Right forelimb (tissue), 1 donor: ENCODE data around the gene SOS2.
A peak's percentile ranks its signal among the peaks of the same experiment; 100 is the strongest.
"Not testable (repeated sequence)": the region's sequence is repeated elsewhere in the genome, so short reads cannot be mapped to it uniquely, and the experiment has no call there.

ENCODE experiments used
- DNase-seq: peaks from one replicate; pipeline ENCODE4 v3.0.0-alpha.2; 2018

Gene SOS2

DNA sequence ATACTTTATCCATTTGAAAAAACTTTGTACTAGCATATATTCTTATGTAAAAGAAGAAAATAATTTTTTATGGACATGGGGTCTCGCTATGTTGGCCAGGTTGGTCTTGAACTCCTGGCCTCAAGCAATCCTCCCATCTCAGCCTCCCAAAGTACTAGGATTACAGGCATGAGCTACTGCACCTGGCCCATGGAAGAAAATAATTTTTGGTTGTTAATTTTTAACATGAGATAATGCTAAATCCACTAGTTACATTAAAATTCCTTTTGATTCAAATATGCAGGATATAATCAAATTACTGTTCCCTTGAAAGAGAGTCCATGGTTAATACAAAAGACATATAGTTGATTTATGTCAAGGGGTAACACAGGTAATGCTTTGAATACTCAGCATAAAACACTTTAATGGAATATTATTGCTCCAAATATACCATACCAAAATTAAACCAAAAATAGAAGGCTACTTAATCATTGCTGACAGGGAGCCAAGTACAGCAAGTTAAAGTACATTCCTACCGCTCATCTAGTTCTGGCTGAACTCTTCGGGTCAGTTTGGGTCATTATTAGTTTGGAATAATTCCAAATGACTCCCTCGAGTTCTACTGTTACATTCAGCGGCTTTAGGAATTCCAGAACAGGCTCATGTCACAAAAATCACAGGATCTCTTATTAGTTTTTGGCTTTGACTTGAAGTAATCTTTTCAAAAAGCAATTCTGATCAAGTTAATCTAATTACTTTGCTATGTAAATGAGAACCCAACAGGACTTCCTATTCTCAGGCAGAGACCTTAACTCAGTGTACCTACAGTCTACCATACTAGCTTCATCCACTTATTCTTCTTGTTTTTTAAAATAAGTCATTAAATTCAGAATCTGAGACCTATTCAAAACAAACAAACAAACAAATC lies 6.1 kb downstream of the SOS2 start:
- no peak for DNase-seq

DNA sequence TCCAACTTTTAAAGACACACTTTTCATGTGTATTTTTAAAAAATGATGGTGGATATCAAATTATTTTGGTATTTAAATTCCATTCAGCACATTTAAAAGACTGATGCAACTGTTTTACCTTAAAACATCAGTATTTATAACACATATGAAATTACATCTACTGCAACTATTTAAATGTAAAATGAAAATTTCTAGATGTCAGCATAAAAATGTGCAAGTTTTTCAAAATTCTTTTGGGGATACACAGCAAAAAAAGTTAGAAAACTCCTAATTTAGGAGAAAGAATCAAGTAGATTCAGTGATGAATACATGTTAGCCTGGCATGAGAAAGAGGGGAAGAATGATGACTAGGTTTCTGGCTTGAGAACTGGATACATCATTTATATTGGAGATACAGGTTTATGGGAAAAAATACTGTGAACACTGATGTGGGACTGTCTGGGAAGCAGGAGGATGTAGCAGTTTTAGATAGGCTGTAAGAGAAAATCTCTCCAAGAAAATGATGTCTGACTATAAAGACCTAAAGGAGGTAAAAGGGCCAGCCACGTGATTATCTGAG lies 9.2 kb downstream of the SOS2 start:
- DNase-seq, result no peak

DNA sequence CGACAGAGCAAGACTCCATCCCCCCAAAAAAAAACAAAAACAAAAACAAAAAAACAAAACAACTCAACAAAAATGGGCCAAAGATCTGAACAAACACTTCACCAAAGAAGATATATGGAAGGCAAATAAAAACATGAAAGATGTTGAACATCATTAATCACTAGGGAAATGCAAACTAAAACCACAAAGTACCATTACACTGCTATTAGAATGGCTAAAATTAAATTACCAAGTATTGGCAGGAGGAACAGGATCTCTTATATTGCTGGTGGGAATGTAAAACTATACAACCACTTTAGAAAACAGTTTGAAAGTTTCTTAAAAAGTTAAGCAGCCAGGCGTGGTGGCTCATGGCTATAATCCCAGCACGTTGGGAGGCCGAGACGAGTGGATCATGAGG lies 12.9 kb downstream of the SOS2 start:
- DNase-seq, result no peak

DNA sequence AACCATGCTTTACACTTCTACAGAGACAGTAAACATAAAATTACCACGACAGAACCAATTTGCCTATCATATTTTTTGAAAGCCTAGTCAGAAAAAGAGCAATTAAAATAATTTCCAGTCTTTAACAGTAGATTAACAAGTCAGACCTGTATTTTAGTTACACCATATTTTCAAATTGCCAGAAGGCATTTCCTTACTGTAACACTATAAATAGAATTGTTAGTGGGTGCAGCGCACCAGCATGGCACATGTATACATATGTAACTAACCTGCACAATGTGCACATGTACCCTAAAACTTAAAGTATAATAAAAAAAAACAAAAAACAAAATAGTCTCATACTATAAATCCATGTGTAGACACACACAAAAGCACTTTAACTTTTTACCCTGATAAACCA lies 16.0 kb downstream of the SOS2 start:
- DNase-seq, result no peak

DNA sequence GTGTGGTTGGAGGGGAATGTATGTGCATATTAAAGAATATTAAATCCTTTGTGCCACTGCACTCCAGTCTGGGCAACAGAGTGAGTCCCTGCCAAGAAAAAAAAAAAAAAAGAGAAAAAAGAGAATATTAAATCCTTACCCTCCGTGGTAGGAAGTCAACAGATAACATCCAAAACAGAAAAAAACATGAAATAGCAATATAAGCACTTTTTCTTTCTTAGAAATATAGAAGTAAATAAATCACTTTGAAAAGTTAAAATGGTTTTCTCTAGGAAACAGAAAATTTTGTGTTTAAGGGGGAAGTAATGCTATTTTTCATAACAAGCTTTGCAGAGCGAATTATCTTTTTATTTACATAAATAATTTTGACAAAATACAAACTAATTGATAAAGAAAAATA lies 17.6 kb downstream of the SOS2 start:
- DNase-seq, result no peak

DNA sequence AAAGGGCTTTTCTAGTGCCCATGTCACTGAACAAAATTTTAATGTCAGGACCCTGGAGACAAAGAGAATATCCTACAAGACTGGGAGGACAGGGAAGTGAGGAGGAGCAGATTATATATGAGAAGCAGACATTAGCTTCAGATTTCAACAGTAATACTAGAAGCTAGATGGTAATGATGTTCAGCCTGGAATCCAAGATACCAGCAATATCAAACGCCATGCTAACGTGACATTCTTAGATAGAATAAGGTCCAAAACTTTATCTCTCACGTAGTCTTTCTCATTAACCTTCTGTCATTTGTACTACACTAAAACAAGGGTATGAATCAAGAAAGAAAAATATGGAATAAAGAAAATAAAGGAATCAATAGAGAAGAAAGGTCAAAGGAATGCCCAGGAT lies 18.7 kb downstream of the SOS2 start:
- no peak for DNase-seq

DNA sequence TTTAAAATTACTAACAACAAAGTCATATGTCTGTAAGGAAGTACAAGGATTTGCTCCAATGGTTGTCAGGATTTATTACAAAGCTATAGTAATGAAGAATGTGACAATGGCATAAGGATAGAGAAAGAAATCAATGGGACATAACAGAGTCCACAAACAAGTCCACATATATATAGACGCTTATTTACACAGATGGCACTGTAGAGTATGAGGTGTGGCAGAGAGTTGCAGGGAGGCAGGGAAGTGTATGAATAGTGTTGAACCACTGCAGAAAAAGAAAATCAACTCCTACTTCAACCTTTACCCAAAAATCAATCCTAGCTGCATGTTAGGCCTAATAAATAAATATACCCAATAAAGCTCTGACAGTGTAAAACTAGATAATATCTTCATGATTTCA lies 21.3 kb downstream of the SOS2 start:
- no peak for DNase-seq

DNA sequence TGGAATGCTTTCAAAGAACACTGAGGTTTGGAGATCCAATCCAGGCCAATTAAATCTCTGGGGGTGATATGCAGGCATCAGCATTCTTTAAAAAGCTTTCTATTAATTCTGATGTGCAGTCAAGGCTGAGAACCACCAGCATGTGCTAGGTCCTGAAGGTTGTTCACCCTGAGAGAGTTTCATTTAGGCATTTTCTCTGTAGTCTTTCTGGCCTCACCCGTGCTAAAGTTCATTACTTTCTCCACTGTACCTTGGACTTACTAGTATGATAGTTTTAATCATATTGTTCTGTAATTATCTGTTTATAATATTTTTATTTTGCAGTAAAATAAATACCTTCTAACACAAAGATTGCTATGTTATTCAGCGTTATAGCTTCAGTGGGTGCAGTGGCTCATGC lies 32.9 kb downstream of the SOS2 start:
- no peak for DNase-seq

DNA sequence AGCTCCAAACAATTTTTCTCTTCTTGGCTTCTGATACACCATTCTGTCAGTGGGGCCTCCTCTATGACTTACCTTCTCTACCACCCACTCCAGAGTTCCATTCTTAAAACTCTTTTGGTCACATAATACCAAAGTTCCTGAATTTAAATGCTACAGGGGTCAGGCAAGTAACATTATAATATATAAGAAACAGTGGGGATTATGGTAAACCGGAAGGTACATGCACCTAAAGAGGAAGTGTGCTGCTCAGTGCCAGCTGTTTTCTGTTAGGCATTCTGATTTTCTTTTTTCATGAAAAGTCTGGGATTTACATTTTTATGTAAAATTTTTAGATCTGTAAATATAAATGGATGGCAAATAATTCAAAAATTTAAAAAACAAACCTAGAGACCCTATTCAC lies 39.9 kb downstream of the SOS2 start:
- DNase-seq, result no peak

DNA sequence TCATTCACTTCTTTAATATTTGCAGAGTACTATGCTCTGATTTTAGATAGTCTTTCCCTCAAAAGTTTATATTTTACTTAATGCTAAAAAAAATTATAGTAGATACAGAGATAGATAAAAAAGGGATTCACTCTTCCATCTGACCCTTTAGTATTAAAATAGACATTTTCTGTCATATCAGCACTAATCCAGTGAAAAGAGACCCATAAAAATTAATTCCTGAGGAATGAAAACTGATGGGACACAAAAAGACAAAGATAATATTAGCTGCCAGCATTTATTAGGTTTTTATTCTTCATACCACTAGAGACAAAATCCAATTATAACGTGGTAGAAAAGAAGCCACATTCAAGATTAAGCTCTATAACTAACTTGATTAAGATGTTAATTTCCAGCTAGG lies 45.3 kb downstream of the SOS2 start:
- DNase-seq, result no peak

DNA sequence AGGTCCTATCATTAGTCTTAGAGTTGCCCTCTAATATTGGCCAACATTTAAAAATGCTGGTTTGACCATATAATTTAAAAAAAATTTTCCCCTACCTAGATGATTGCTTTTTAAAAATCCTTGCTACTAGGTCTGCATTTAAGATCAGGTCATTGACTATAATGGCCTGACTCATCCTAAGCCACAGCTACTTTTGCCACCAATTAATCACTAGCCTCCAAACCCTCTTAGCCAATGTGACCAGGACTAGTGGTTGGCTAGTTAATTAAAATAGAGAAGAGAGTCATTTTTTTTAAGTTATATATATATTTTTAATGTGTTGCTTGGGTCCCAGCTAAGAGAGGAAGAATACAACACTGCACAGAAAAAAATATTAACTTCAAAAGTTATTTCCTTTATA lies 57.5 kb downstream of the SOS2 start:
- DNase-seq, result no peak

DNA sequence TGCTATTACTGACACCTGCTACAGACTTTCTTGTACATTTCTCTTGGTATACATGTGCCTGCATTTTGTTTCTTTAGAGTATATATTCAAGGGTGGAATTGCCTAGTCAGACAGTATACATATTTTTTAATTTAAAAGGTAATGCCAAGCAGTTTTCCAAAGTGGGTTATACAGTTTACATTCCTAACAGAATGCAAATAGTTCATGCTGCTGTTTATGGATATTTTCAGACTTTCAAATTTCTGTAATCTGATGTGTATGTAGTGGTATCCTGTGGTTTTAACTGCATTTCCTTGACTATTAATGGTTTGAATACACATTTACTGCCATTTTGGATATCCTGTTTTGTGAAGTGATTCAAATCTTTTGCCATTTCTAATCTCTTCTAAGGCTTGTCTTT lies 59.5 kb downstream of the SOS2 start:
- no peak for DNase-seq

DNA sequence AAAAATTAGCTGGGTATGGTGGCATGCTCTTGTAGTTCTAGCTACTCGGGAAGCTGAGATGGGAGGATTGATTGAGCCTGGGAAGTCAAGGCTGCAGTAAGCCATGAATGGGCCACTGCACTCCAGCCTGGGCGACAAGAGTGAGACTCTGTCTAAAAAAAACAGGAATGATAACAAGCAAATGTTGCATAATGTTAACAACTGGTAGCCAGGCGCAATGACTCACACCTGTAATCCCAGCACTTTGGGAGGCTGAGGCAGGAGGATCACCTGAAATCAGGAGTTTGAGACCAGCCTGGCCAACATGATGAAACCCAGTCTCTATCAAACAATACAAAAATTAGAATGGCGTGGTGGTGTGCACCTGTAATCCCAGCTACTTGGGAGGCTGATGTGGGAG lies 64.0 kb downstream of the SOS2 start:
- not testable (repeated sequence) for DNase-seq

DNA sequence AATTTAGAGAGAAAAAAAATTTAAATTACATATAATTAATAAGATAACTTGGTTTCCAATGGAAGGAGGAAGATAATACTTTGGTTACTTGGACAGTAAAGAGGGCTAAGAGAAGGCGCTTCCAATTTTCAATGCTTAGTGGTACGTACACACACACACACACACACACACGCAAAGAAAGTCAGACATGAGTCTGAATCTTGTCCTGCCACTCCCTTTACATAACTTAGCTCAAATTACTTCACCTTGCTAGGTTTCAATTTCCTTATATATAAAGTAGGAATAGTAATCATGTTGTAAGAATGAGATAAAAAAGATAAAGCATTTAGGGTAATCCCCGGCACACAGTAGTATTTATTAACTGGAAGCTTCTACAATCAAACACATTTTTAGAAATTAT lies 75.3 kb downstream of the SOS2 start:
- no peak for DNase-seq

DNA sequence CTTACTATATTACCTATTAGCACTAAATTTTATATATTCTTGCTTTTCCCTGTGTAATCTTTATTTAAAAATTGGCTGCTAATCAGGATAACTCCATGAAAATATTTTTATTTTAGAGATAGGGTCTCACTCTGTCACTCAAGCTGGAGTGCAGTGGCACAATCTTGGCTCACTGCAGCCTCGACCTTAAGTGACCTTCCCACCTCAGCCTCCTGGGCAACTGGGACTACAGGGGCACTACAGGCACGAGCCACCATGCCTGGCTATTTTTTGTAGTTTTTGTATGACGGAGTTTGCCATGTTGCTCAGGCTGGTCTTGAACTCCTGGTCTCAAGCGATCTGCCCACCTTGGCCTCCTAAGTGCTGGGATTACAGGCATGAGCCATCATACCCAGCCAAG lies 82.6 kb downstream of the SOS2 start:
- no peak for DNase-seq

DNA sequence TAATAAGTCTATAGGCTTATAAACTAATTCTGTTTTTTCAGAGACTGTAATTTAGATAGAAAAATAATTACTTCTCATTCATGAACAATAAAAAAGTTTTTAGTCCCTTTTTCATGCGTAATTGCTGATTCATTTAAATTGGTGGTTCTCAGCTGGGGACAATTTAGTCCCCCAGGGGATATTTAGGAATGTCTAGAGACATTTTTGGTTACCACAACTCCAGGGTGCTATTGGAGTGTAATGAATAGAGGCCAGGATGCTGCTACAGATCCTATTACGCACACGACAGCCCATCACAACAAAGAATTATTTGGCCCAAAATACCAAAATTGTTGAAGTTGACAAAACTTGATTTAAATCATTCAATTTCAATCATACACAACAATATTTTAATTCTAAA lies 92.2 kb downstream of the SOS2 start:
- DNase-seq, result no peak

DNA sequence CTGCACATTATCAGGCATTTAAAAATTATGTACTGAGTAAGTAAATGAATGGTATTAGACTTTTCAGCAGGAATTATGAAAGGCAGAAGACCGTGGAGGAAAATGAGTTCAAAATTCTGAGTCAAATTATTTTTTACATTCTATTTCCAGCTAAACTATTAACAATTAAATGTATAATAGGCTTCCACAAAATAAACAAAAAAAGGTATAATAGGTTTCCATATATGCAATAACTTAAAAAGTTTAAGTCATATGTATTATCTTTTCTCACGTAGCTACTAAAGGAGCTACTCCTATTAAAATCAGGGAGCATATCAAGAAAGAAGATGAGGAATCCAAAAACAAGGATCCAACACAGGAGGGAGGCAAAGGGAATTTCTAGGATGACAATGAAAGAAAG lies 103.6 kb downstream of the SOS2 start:
- no peak for DNase-seq

DNA sequence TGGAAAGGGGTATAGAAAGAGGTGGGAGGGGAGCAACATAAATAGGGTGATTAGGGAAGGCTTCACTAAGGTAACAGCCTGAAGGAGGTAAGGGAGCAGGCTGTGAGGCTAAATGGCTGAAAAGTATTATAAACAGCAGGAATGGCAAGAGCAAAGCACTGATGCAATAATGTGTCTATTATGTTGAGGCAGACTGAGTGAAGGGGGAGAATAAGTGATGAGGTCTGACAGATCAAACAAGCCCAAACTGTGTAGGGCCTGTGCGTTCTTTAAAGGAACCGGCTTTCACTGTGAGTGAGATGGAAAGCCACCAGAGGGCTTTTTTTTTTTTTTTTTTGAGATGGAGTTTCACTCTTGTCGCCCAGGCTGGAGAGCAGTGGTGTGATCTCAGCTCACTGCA lies 108.3 kb downstream of the SOS2 start:
- DNase-seq, result no peak

DNA sequence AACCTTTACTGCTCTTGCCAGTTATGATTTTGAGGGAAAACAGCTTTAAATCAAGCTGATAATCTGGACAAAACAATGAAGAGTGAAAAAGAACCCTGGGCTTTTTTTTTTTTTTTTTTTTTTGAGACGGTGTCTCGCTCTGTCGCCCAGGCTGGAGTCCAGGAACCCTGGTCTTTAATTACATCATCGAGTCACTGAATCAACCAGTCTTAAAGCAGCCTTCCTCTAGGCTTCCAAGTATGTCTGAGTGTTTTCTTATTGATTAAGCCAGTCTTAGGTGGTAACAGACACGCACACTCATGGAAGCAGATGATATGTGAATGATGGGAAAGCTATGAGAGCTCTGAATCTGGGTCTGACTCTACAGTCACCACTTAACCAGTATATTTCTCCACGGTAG lies 109.1 kb downstream of the SOS2 start:
- DNase-seq, result no peak

DNA sequence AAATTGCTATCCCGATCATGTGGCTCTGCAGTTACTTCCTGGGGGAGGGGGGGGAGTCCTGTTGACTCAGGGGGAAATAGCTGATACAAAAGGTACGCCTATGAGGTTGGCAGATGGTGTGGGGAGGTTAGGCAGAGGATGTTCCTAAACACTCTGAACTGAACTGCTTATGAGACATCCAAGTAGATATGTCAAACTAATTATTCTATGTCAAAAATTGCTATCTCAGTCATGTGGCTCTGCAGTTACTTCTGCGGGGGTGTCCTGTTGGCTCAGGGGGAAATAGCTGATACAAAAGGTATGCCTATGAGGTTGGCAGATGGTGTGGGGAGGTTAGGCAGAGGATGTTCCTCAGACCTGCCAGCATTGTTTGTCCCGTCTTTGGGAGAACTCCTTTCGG lies 109.9 kb downstream of the SOS2 start:
- no peak for DNase-seq

DNA sequence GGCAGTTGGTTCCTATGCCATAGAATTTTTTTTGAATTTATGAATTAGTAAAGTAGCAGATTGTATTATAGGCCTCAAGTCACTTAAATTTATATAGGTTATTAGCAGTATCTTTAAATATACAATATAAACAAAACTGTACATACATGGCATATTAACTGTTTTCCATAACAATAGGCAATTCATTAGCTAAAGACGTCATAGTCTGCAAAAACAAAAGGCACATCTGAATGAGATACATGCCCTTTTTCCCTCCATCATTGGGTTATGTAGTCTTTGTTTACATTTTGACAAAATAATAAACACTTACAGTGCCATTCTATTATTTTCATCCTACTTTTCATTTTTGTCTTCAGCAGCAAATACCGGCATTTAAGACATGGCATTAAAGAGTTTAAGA lies 113.9 kb downstream of the SOS2 start:
- DNase-seq, result no peak

DNA sequence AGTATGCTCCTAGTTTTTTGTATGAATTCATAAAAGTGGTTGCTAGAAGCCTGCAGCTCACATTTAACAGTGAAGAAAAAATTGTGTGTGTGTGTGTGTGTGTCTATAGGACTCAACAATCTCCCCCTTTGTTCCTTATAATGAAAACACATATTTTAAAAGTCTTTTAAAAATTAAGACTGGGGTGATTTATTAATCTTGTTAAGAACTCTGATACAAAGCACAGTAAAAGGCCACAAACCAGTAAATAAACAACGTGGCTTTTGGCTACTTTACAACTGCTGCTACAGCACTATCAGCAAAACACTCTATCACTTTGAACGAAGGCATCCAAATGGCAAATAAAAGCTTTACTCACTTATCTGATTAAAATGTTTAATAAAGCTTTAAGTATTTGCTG lies 114.4 kb downstream of the SOS2 start:
- no peak for DNase-seq

DNA sequence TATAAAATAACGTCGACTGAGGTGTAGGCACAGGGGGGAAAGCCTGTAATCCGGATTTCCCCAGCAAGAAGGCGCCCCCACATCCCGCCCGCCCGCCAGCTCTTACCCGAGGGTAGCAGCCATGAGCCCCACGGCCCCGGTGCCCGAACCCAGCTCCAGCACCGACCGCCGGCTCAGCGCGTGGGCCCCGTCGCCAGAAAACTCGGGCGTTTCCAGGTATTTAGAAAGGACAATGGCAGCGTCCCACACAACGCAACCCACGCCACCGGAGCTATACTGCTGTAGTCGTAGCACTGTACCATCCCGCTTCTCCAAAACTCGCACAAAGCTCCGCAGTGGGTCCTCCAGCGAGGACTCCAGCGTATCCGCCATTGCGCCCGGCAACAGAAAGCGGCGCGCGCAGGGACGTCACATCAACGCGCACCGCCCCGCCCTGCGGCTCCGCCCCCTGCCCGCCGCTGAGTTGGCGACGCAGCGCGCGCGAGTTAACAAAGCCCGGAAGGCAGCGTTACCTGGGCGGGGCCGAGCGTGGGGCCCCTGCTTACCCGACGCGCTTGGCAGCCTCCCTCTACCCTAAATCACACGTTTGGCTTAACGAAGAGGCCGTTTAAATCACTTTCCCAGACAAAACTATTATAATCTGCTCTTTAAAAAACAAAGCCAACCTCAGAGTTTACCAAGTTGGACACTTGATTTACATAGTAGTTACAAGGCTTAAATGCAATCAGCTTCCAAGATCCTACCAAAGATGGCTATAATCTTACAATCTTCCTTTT lies 115.0 kb downstream of the SOS2 start, which contains the start of gene VCPKMT:
Gene VCPKMT (minus strand): TSS at position 392 of the 776 bp plus-strand sequence. CDS start 20 bp downstream, at position 372.
- DNase-seq, result peak; percentile 96
